Nasal cavity respiratory epithelium epithelial cell of viscerocranial mucosa (primary cell): ENCODE results near the gene TAX1BP1. TPM values are rescaled to one million over a fixed set of nuclear protein-coding genes. Genes with fewer than 3 reads are reported as not detected.

Source experiments
- total RNA-seq: library from RNA; depleted of rRNA; stranded (reverse); fragments of >200 nt; gene quantifications from 2 replicates; pipeline ENCODE4 v1.2.3, GENCODE V29; 2014

The TAX1BP1 gene
- total RNA-seq, result 154 and 183 TPM in 2 replicates

DNA sequence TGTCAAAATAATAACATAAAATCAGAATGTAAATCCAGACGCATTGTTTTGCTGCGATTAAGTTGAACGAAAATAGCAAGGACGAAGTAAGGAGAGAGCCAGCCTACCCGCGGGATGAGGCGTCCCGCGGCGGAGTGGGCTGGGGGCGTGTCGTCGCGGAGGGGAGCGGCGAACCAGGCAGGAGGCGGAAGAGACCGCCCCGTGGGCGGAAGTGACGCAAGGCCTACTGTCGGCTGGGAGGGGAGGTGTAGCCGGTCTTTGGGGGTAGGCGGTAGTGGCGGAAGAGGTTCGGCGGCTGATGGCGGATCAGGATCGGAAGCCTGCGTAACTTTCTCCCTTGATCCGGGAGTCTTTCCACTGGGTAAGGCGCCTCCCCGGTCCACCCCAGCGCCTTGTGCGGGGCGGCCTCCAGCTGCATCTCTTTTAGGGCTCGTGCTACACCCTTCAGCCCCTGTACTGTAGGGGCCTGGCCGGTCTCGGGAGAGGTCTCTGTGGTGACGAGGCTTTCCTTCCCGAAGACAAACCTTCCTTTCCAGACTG lies at the start of gene TAX1BP1:
TAX1BP1 (plus strand) TSS at position 254 of the 540 bp plus-strand sequence. CDS start 8,363 bp downstream, outside the sequence.

Other genes starting within 250 kb of the TAX1BP1 start
- gene HIBADH, start 77.3 kb upstream of the TAX1BP1 start, total RNA-seq, result 36.6 and 40.2 TPM in 2 replicates